Measurements from ENCODE around the gene PCP2. TPM values are rescaled to one million over a fixed set of nuclear protein-coding genes. Genes with fewer than 3 reads are reported as not detected.

Gene PCP2
- total and polyA plus RNA-seq, 2 of the 13 experiments (the other 11 are each of a cell fraction or from before 2014, with no cell fraction given), result 0.62 TPM; not detected in 1

DNA sequence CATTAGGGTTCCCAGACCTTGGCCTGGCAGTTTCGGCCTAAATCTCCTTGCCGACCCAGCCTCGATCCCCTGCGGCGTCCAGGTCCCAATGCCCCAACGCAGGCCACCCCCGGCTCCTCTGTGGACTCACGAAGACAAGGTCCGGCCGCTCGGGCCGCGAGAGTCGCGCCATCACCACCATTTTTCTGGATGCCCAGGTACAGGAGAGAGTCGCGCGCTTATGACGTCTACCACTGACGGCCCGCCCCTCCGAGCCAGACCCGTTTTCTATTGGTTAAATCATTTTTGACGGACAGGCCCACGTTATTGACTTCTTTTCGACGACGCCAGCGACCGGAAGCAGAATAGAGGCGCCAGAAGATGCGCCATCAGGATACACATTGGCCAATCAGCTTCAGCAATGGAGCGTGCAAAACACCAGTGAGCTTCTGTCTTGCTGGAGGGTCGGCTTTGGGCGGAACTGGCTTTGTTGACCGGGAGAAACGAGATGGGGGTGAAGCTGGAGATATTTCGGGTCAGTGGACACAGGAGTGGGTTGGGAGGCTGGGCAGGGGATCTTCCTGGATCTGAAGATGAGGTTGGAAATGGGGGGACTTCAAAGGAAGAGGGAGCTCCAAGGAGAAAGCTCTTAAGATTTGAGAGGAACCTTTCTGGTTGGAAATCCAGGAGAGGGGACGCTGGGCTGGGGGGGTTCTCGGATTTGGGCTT is 4.0 kb downstream of the PCP2 start, which contains the start of the genes PET100 and XAB2 (continued):
- TF ChIP-seq, protein P1, sequence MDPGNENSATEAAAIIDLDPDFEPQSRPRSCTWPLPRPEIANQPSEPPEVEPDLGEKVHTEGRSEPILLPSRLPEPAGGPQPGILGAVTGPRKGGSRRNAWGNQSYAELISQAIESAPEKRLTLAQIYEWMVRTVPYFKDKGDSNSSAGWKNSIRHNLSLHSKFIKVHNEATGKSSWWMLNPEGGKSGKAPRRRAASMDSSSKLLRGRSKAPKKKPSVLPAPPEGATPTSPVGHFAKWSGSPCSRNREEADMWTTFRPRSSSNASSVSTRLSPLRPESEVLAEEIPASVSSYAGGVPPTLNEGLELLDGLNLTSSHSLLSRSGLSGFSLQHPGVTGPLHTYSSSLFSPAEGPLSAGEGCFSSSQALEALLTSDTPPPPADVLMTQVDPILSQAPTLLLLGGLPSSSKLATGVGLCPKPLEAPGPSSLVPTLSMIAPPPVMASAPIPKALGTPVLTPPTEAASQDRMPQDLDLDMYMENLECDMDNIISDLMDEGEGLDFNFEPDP (CRISPR knock-in tag; conservative IDR thresholded peaks at IDR 0.05), result 0 out of 2 replicates have a peak, but pooled peaks have one; percentile 50
- peak; percentile 36; the same call in 1 of the 2 replicates for TF ChIP-seq HOXA5 (CRISPR knock-in tag; IDR thresholded peaks at IDR 0.05)
- TF ChIP-seq, protein P2, sequence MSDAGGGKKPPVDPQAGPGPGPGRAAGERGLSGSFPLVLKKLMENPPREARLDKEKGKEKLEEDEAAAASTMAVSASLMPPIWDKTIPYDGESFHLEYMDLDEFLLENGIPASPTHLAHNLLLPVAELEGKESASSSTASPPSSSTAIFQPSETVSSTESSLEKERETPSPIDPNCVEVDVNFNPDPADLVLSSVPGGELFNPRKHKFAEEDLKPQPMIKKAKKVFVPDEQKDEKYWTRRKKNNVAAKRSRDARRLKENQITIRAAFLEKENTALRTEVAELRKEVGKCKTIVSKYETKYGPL (CRISPR knock-in tag; IDR thresholded peaks at IDR 0.05), result no peak
- TF ChIP-seq ZFY (CRISPR knock-in tag; IDR thresholded peaks at IDR 0.05), result peak; percentile 75
- no peak for TF ChIP-seq AGO2 (optimal IDR thresholded peaks at IDR 0.05; ENCODE audit: low read depth, low read length)
- TF ChIP-seq, protein P3, sequence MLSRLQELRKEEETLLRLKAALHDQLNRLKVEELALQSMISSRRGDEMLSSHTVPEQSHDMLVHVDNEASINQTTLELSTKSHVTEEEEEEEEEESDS (CRISPR knock-in tag; IDR thresholded peaks at IDR 0.05; ENCODE audit: borderline replicate concordance), result 0 out of 2 replicates have a peak, but pooled peaks have one; percentile 26
- no peak for TF ChIP-seq ZNF720 (CRISPR knock-in tag; IDR thresholded peaks at IDR 0.05)
- TF ChIP-seq, protein P4, sequence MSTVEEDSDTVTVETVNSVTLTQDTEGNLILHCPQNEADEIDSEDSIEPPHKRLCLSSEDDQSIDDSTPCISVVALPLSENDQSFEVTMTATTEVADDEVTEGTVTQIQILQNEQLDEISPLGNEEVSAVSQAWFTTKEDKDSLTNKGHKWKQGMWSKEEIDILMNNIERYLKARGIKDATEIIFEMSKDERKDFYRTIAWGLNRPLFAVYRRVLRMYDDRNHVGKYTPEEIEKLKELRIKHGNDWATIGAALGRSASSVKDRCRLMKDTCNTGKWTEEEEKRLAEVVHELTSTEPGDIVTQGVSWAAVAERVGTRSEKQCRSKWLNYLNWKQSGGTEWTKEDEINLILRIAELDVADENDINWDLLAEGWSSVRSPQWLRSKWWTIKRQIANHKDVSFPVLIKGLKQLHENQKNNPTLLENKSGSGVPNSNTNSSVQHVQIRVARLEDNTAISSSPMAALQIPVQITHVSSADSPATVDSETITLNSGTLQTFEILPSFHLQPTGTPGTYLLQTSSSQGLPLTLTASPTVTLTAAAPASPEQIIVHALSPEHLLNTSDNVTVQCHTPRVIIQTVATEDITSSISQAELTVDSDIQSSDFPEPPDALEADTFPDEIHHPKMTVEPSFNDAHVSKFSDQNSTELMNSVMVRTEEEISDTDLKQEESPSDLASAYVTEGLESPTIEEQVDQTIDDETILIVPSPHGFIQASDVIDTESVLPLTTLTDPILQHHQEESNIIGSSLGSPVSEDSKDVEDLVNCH (CRISPR knock-in tag; IDR thresholded peaks at IDR 0.05), result no peak
- TF ChIP-seq ZNF12 (CRISPR knock-in tag; IDR thresholded peaks at IDR 0.05), result no peak
- TF ChIP-seq, protein P5, sequence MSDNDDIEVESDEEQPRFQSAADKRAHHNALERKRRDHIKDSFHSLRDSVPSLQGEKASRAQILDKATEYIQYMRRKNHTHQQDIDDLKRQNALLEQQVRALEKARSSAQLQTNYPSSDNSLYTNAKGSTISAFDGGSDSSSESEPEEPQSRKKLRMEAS (IDR thresholded peaks at IDR 0.05), result 0 out of 2 replicates have a peak, but pooled peaks have one; percentile 53
- TF ChIP-seq, protein P6, sequence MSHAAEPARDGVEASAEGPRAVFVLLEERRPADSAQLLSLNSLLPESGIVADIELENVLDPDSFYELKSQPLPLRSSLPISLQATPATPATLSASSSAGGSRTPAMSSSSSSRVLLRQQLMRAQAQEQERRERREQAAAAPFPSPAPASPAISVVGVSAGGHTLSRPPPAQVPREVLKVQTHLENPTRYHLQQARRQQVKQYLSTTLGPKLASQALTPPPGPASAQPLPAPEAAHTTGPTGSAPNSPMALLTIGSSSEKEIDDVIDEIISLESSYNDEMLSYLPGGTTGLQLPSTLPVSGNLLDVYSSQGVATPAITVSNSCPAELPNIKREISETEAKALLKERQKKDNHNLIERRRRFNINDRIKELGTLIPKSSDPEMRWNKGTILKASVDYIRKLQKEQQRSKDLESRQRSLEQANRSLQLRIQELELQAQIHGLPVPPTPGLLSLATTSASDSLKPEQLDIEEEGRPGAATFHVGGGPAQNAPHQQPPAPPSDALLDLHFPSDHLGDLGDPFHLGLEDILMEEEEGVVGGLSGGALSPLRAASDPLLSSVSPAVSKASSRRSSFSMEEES (CRISPR knock-in tag; IDR thresholded peaks at IDR 0.05), result no peak
- TF ChIP-seq MEIS1 (CRISPR knock-in tag; IDR thresholded peaks at IDR 0.05; ENCODE audit: borderline replicate concordance), result no peak
- TF ChIP-seq, protein P7, sequence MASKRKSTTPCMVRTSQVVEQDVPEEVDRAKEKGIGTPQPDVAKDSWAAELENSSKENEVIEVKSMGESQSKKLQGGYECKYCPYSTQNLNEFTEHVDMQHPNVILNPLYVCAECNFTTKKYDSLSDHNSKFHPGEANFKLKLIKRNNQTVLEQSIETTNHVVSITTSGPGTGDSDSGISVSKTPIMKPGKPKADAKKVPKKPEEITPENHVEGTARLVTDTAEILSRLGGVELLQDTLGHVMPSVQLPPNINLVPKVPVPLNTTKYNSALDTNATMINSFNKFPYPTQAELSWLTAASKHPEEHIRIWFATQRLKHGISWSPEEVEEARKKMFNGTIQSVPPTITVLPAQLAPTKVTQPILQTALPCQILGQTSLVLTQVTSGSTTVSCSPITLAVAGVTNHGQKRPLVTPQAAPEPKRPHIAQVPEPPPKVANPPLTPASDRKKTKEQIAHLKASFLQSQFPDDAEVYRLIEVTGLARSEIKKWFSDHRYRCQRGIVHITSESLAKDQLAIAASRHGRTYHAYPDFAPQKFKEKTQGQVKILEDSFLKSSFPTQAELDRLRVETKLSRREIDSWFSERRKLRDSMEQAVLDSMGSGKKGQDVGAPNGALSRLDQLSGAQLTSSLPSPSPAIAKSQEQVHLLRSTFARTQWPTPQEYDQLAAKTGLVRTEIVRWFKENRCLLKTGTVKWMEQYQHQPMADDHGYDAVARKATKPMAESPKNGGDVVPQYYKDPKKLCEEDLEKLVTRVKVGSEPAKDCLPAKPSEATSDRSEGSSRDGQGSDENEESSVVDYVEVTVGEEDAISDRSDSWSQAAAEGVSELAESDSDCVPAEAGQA (IDR thresholded peaks at IDR 0.05; ENCODE audit: low read depth), result peak; percentile 88
- TF ChIP-seq, protein P7 (CRISPR knock-in tag; IDR thresholded peaks at IDR 0.05; ENCODE audit: borderline replicate concordance), result no peak
- TF ChIP-seq ZNF207 (IDR thresholded peaks at IDR 0.05; ENCODE audit: borderline replicate concordance), result no peak
- no peak for TF ChIP-seq ZNF562 (CRISPR knock-in tag; IDR thresholded peaks at IDR 0.05; ENCODE audit: borderline replicate concordance)
